Astrocyte of the cerebellum (primary cell): ENCODE results near the gene NAPB.

Experiments
- DNase-seq: peaks from one replicate; pipeline ENCODE4 v3.0.0-alpha.2; 2011; ENCODE audit warnings: low read depth
- H3K4me3 ChIP-seq: 2 replicates; pipeline ENCODE4 v1.5.1; 2011; ENCODE audit warnings: mild to moderate bottlenecking, low read depth, low read length, moderate library complexity
- CTCF ChIP-seq: IDR thresholded peaks from 2 replicates; pipeline ENCODE4 v1.5.1; 2012; ENCODE audit warnings: low read length, low read depth, moderate library complexity, mild to moderate bottlenecking; ENCODE audit errors: missing control alignments
- in situ Hi-C: cut with HindIII; loops from 2 replicates; pipeline ENCODE4 v1.10.0; 2017; ENCODE audit warnings: low sequenced_read_pairs

The NAPB gene

GRCh38 chr20:23336476-23336875 is 84.8 kb downstream of the NAPB start:
- in situ Hi-C loops = no loop called here
- no peak overlapping the region for H3K4me3 ChIP-seq
- DNase-seq = no peak
- TF ChIP-seq CTCF = no peak

DNA sequence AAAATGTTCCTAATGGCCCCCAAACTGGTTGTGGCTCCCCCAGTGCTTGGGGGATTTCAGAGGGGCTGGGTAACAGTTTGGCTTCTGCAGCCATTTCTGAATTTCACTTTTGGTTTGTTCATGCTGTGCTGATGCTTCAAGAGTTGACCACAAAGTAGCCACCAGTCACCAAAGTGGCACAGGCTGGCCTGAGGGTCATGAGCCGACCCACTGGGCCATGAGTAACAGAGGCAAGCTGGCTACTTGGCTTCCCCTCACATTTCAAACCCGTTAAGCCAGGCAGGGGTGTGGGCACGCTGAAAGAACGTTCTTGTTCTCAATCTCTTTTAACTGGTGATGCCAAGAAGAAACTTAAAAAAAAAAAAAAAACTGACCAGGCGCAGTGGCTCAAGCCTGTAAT is 85.8 kb downstream of the NAPB start:
- TF ChIP-seq CTCF = no peak
- DNase-seq = no peak
- H3K4me3 ChIP-seq = no peak overlapping the region
- in situ Hi-C loops = no loop called here

GRCh38 chr20:23334111-23334510 is 87.2 kb downstream of the NAPB start:
- in situ Hi-C loops = no loop called here
- DNase-seq = no peak
- no peak overlapping the region for H3K4me3 ChIP-seq
- no peak for TF ChIP-seq CTCF

DNA sequence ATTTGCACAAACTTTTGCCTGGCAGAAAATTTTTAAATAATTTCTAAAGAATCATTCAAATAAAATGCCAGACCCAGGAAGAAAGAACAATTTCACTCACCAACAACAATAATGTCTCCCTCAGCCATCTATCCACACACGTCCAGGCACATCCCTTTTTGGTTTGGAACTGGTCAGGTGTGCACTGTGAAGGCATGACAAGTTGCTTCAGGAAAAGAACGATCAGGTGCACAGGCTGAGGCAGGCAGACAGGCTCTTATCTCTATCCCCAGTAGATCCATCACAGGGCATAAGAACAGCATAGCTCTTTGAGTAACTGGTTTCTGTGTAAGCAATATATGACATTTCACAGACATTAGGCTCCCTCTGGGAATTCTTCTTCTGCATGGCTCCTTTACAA is 88.8 kb downstream of the NAPB start:
- no peak for DNase-seq
- H3K4me3 ChIP-seq = no peak overlapping the region
- TF ChIP-seq CTCF = no peak
- in situ Hi-C loops = no loop called here

GRCh38 chr20:23331450-23332350 is 89.6 kb downstream of the NAPB start:
- TF ChIP-seq CTCF = no peak

DNA sequence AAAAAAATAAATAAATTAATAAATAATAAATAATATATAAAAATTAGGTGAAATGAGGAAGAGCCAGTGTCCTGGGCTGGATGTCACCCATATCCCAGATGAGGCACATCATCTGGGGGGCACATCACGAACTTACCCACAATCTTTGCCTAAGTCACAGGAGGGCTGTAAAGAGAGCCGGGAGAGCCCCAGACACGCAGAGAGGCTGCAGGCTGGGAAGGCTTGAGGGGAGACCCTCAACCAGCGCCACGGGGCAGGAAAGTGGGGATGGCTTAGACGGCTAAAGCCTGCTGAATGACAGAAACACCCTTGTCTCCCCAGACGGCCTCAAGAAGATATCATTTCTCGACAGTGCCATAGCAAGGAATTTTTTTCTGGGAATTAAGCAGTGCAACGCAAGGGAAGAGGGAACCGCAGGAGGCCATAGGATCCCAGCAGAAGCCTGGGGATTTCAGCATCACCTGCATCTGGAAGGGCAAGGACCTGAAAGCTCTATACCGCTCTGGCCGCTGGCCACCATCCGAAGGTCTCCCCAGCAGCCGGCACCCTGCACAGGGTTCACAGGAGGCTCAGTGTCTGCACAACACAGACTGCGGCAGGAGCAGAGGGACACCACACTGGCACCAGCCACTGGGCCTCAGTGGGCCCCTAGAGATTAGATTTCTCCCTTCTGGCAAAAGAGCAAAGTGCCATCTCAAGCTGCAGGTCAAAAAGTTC is 93.5 kb downstream of the NAPB start:
- in situ Hi-C loops = no loop called here
- no peak overlapping the region for H3K4me3 ChIP-seq
- no peak for DNase-seq
- TF ChIP-seq CTCF = no peak

More at GRCh38 chr20:23331450-23332350, 89.6 kb downstream of the NAPB start:
- peak; percentile 26 for DNase-seq
- H3K4me3 ChIP-seq = no peak overlapping the region
- in situ Hi-C loops = no loop called here
